ENCODE data around the gene KRTAP10-2.

Gene KRTAP10-2

DNA sequence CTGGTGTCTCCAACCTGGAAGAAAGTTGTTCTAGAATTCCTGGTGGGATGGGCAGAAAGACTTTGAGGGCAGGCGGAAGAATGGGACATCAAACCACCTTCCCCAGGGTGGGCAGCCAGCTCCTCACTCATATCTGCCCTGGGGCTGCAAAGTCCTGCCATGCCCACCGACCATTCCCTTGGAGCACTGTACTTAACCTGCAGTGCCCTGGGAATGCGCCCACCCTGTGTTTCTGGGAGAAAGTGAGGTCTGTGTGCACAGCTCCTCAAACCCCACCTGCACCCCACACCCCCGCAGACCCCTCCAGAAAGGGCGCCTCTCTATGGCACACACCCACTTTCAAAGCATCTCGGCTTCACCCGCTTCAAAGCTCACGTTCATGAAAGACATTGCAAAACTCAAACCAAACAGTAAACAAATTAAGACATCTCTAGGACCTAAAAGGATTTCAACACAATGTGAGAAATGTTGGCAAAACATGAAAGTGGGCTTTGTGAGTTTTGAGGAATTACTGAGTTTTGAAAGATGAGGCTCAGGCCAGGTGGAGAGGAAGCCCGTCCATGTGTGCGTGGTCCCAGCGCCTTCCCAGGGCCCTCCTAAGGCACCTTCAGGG, 36.5 kb downstream of the KRTAP10-2 start:
- H3K36me3 ChIP-seq (ENCODE audit: control insufficient read depth in 2 of 2, insufficient read depth in 1 of 2, low read length in 2 of 2): no peaks in the 10 kb centered on the region
- H3K27ac ChIP-seq (ENCODE audit: extremely low read depth, low read depth, low read length): no peak overlapping the region
- POLR2A ChIA-PET: no interaction called here
- H3K9me3 ChIP-seq (ENCODE audit: control insufficient read depth, insufficient read depth, low read depth, low read length): no peaks in the 10 kb centered on the region
- H3K4me3 ChIP-seq (ENCODE audit: low read depth, low read length): no peak overlapping the region
- TF ChIP-seq ZNF18 (tag by site-specific recombination; IDR thresholded peaks at IDR 0.05): no peak
- no peak for TF ChIP-seq ATF2 (tag by site-specific recombination; IDR thresholded peaks at IDR 0.05; ENCODE audit: low read depth)
- TF ChIP-seq, protein P1, sequence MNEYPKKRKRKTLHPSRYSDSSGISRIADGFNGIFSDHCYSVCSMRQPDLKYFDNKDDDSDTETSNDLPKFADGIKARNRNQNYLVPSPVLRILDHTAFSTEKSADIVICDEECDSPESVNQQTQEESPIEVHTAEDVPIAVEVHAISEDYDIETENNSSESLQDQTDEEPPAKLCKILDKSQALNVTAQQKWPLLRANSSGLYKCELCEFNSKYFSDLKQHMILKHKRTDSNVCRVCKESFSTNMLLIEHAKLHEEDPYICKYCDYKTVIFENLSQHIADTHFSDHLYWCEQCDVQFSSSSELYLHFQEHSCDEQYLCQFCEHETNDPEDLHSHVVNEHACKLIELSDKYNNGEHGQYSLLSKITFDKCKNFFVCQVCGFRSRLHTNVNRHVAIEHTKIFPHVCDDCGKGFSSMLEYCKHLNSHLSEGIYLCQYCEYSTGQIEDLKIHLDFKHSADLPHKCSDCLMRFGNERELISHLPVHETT (tag by site-specific recombination; IDR thresholded peaks at IDR 0.05): no peak
- TF ChIP-seq ZNF302 (tag by site-specific recombination; IDR thresholded peaks at IDR 0.05; ENCODE audit: low read depth): no peak
- CTCF ChIA-PET: interaction anchor here (0.6 kb wide), 1 partner anchor 228 kb away, joined by 4 read pairs; no protein-coding TSS in a partner anchor
- no peaks in the 10 kb centered on the region; the same call in 1 of the 2 replicates for H3K4me1 ChIP-seq (ENCODE audit: control insufficient read depth, insufficient read depth, low read length)

- H3K9me3 ChIP-seq (ENCODE audit: control insufficient read depth, insufficient read depth, low read depth, low read length): no peaks in the 10 kb centered on the region
- no peak for TF ChIP-seq ELK4 (IDR thresholded peaks at IDR 0.05; ENCODE audit: borderline replicate concordance, low read depth, low read length)
- no peak for TF ChIP-seq WT1 (tag by site-specific recombination; IDR thresholded peaks at IDR 0.05)
- TF ChIP-seq ZNF16 (tag by site-specific recombination; IDR thresholded peaks at IDR 0.05; ENCODE audit: low read depth): no peak
- TF ChIP-seq, protein P2, sequence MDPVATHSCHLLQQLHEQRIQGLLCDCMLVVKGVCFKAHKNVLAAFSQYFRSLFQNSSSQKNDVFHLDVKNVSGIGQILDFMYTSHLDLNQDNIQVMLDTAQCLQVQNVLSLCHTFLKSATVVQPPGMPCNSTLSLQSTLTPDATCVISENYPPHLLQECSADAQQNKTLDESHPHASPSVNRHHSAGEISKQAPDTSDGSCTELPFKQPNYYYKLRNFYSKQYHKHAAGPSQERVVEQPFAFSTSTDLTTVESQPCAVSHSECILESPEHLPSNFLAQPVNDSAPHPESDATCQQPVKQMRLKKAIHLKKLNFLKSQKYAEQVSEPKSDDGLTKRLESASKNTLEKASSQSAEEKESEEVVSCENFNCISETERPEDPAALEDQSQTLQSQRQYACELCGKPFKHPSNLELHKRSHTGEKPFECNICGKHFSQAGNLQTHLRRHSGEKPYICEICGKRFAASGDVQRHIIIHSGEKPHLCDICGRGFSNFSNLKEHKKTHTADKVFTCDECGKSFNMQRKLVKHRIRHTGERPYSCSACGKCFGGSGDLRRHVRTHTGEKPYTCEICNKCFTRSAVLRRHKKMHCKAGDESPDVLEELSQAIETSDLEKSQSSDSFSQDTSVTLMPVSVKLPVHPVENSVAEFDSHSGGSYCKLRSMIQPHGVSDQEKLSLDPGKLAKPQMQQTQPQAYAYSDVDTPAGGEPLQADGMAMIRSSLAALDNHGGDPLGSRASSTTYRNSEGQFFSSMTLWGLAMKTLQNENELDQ (tag by site-specific recombination; IDR thresholded peaks at IDR 0.05; ENCODE audit: low read depth): no peak
- no peak for TF ChIP-seq ZIC2 (tag by site-specific recombination; IDR thresholded peaks at IDR 0.05)
- TF ChIP-seq ZNF654 (tag by site-specific recombination; IDR thresholded peaks at IDR 0.05; ENCODE audit: low read depth): no peak
- TF ChIP-seq ZNF221 (tag by site-specific recombination; IDR thresholded peaks at IDR 0.05; ENCODE audit: borderline replicate concordance): no peak
- no peak for TF ChIP-seq SP3 (tag by site-specific recombination; IDR thresholded peaks at IDR 0.05)
- no peak for TF ChIP-seq ZSCAN16 (tag by site-specific recombination; IDR thresholded peaks at IDR 0.05)
- no peak for TF ChIP-seq ZNF560 (tag by site-specific recombination; IDR thresholded peaks at IDR 0.05; ENCODE audit: borderline replicate concordance)
- TF ChIP-seq ZFP41 (tag by site-specific recombination; IDR thresholded peaks at IDR 0.05; ENCODE audit: borderline replicate concordance): no peak
- no peak for TF ChIP-seq ZXDB (tag by site-specific recombination; IDR thresholded peaks at IDR 0.05)
- TF ChIP-seq REST (tag by site-specific recombination; IDR thresholded peaks at IDR 0.05): no peak
- TF ChIP-seq ZNF362 (tag by site-specific recombination; IDR thresholded peaks at IDR 0.05): no peak
- TF ChIP-seq ZBTB8A (tag by site-specific recombination; IDR thresholded peaks at IDR 0.05): no peak
- no peak for TF ChIP-seq ZBTB20 (tag by site-specific recombination; IDR thresholded peaks at IDR 0.05)
Observed at GRCh38 chr21:44514218-44514520, 37.1 kb downstream of the KRTAP10-2 start.

More at GRCh38 chr21:44514218-44514520, 37.1 kb downstream of the KRTAP10-2 start:
- no peak overlapping the region for H3K4me3 ChIP-seq (ENCODE audit: low read depth, low read length)
- no peaks in the 10 kb centered on the region; the same call in 1 of the 2 replicates for H3K4me1 ChIP-seq (ENCODE audit: control insufficient read depth, insufficient read depth, low read length)
- H3K36me3 ChIP-seq (ENCODE audit: control insufficient read depth in 2 of 2, insufficient read depth in 1 of 2, low read length in 2 of 2): no peaks in the 10 kb centered on the region
- H3K27ac ChIP-seq (ENCODE audit: extremely low read depth, low read depth, low read length): no peak overlapping the region
- POLR2A ChIA-PET: no interaction called here
- CTCF ChIA-PET: interaction anchor here (0.6 kb wide), 1 partner anchor 229 kb away, joined by 3 read pairs; no protein-coding TSS in a partner anchor

Data from HEK293 (cell line).